Tibial nerve (tissue), 4 donors: ENCODE results near the gene CDH8. TPM values are rescaled to one million over a fixed set of nuclear protein-coding genes. Genes with fewer than 3 reads are reported as not detected.
"Not testable (repeated sequence)": the region's sequence is repeated elsewhere in the genome, so short reads cannot be mapped to it uniquely, and the experiment has no call there.

ENCODE experiments used
- DNase-seq, 2 donors: peaks; one replicate each; pipeline ENCODE4 v3.0.0-alpha.2; 2019; ENCODE audit warnings: low spot score in 2 of 2
- H3K27ac ChIP-seq, 4 donors: fragments of 200-600 bp; sonication (generic) in 3 of 4; one replicate each; pipeline ENCODE4 v1.5.1; 2017 to 2019; ENCODE audit warnings: mild to moderate bottlenecking in 1 of 4
- H3K27me3 ChIP-seq, 2 donors: fragments of 200-600 bp; sonication (generic) in 1 of 2; one replicate each; pipeline versions ENCODE4 v1.5.1 to v1.6.0; 2017 to 2019
- H3K36me3 ChIP-seq, 3 donors: fragments of 200-600 bp; sonication (generic); one replicate each; pipeline ENCODE4 v1.5.1; 2018 to 2019
- H3K4me1 ChIP-seq, 4 donors: fragments of 200-600 bp; sonication (generic) in 3 of 4; one replicate each; pipeline ENCODE4 v1.5.1; 2017 to 2019
- H3K4me3 ChIP-seq, 4 donors: fragments of 200-600 bp; sonication (generic) in 3 of 4; one replicate each; pipeline ENCODE4 v1.5.1; 2017 to 2019; ENCODE audit warnings: mild to moderate bottlenecking in 1 of 4, moderate library complexity in 1 of 4
- H3K9me3 ChIP-seq, 4 donors: fragments of 200-600 bp; sonication (generic) in 3 of 4; one replicate each; pipeline ENCODE4 v1.5.1; 2017 to 2019
- EP300 ChIP-seq, 2 donors: sonication (generic); formaldehyde crosslinking; IDR thresholded peaks; one replicate each; pipeline ENCODE4 v1.6.1; 2017; ENCODE audit warnings: antibody characterized with exemption in 2 of 2, mild to moderate bottlenecking in 1 of 2
- POLR2A ChIP-seq, 2 donors: fragments of 450-650 bp; IDR thresholded peaks; one replicate each; pipeline ENCODE4 v1.6.1; 2017; ENCODE audit warnings: antibody characterized with exemption in 2 of 2, mild to moderate bottlenecking in 2 of 2, moderate library complexity in 2 of 2
- WGBS, 2 donors: methylation state at CpG; one replicate each; pipeline ENCODE4 v1.1.5; 2018; 5-methylcytosine and 5-hydroxymethylcytosine counted together
- total RNA-seq, 4 donors: library from RNA; depleted of rRNA; stranded (reverse); fragments of >200 nt; gene quantifications; one replicate each; pipeline ENCODE4 v1.1.0, GENCODE V29; 2016
- TF ChIP-seq, protein P1 (sequence below), 5 experiments: fragments of 200-600 bp in 3 of 5; fragments of 450-650 bp in 2 of 5; sonication (generic) in 3 of 5; IDR thresholded peaks; one replicate each; pipeline ENCODE4 v1.5.1; 2016 to 2019; ENCODE audit warnings: antibody characterized with exemption in 5 of 5, mild to moderate bottlenecking in 3 of 5, moderate library complexity in 2 of 5

Gene CDH8
- total RNA-seq, 4 donors from 2014 or later, result 0.22 TPM; not detected in 3

DNA sequence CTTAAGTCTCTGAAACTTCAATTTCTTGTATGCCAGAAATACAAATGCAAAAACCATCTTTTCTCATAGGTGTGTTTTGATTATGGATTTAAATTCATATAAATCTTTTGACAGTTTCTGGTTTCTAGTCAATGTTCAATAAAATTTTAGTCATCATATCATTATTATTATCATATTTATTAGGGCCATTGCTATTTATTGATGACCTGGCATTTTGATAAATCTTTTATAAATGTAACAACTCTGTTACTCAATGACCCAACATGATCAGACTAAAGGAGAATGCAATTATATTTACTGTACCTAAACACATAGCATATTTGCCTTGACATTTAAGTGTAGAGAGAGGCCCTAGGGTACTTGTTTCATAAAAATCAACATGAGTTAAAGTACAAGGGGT, 320.8 kb downstream of the CDH8 start:
- Histone ChIP-seq H3K27me3 (no peaks in the 10 kb centered on the region), H3K27ac (no peak overlapping the region)

GRCh38 chr16:61713787-61714186, 322.5 kb downstream of the CDH8 start:
- no peaks in the 10 kb centered on the region for H3K9me3 ChIP-seq
- no peaks in the 10 kb centered on the region for H3K36me3 ChIP-seq
- H3K4me3 ChIP-seq, result no peak overlapping the region
- no peak for TF ChIP-seq POLR2A (IDR thresholded peaks at IDR 0.05)
- no peak for TF ChIP-seq EP300 (IDR thresholded peaks at IDR 0.05)
- TF ChIP-seq, protein P1, sequence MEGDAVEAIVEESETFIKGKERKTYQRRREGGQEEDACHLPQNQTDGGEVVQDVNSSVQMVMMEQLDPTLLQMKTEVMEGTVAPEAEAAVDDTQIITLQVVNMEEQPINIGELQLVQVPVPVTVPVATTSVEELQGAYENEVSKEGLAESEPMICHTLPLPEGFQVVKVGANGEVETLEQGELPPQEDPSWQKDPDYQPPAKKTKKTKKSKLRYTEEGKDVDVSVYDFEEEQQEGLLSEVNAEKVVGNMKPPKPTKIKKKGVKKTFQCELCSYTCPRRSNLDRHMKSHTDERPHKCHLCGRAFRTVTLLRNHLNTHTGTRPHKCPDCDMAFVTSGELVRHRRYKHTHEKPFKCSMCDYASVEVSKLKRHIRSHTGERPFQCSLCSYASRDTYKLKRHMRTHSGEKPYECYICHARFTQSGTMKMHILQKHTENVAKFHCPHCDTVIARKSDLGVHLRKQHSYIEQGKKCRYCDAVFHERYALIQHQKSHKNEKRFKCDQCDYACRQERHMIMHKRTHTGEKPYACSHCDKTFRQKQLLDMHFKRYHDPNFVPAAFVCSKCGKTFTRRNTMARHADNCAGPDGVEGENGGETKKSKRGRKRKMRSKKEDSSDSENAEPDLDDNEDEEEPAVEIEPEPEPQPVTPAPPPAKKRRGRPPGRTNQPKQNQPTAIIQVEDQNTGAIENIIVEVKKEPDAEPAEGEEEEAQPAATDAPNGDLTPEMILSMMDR (IDR thresholded peaks at IDR 0.05), result no peak
- no peak for DNase-seq
- WGBS, 2 donors, result 80 to 86% methylated on average over 5 of the region's 5 CpGs
- no peak overlapping the region for H3K27ac ChIP-seq
- no peaks in the 10 kb centered on the region for H3K27me3 ChIP-seq
- H3K4me1 ChIP-seq, result no peaks in the 10 kb centered on the region

More for the DNA sequence above, 320.8 kb downstream of the CDH8 start:
- H3K36me3 ChIP-seq, result no peaks in the 10 kb centered on the region
- TF ChIP-seq, protein P1 (IDR thresholded peaks at IDR 0.05), result no peak
- TF ChIP-seq POLR2A (IDR thresholded peaks at IDR 0.05) (no peak), EP300 (IDR thresholded peaks at IDR 0.05) (no peak)
- no peaks in the 10 kb centered on the region for H3K4me1 ChIP-seq
- DNase-seq, result no peak
- H3K9me3 ChIP-seq, result no peaks in the 10 kb centered on the region
- no peak overlapping the region for H3K4me3 ChIP-seq

DNA sequence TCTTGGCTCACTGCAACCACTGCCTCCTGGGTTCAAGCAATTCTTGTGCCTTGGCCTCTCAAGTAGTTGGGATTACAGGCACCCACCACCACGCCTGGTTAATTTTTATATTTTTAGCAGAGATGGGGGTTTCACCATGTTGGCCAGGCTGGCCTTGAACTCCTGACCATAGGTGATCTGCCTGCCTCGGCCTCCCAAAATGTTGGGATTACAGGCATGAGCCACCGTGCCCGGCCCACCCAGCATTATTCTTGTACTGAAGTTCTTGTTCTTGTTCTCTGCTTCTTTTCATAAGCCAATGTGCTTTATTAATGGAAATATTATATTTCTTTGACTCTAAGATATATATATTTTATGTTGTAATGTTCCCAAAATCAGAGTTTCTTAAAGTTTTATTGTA, 336.6 kb downstream of the CDH8 start:
- DNase-seq, H3K4me3 ChIP-seq, H3K27me3 ChIP-seq, H3K36me3 ChIP-seq, H3K9me3 ChIP-seq, H3K27ac ChIP-seq, H3K4me1 ChIP-seq: not testable (repeated sequence)
- whole genome bisulfite sequencing, 2 donors, result 94 to 96% methylated on average over 4 of the region's 4 CpGs

DNA sequence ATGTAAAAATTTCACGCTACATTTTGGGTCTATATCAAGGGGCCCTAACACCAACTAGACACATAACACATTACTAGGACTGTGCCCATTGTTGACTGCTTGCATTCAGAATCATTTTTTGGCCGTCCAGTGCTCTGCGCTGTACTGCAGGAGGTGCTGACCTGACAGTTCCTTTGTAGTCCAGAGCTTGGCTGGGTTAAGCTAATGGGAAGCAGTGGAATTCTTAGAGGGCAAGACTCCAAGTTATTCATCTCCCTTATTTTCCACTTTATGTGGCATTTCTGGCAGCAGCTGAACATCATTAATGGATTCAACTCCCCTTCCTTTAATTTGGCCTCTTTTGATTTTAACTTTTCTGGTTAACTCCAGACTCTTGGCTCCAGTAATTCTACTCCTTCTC, 351.7 kb downstream of the CDH8 start:
- H3K27ac ChIP-seq, result no peak overlapping the region
- no peaks in the 10 kb centered on the region for H3K36me3 ChIP-seq
- H3K9me3 ChIP-seq, result no peaks in the 10 kb centered on the region
- no peak for TF ChIP-seq EP300 (IDR thresholded peaks at IDR 0.05)
- TF ChIP-seq, protein P1 (IDR thresholded peaks at IDR 0.05), result no peak
- TF ChIP-seq POLR2A (IDR thresholded peaks at IDR 0.05), result no peak
- H3K4me3 ChIP-seq, result no peak overlapping the region
- H3K27me3 ChIP-seq, result no peaks in the 10 kb centered on the region
- 34 to 36% methylated on average over 3 of the region's 3 CpGs for WGBS, 2 donors
- H3K4me1 ChIP-seq, result no peaks in the 10 kb centered on the region
- no peak for DNase-seq

DNA sequence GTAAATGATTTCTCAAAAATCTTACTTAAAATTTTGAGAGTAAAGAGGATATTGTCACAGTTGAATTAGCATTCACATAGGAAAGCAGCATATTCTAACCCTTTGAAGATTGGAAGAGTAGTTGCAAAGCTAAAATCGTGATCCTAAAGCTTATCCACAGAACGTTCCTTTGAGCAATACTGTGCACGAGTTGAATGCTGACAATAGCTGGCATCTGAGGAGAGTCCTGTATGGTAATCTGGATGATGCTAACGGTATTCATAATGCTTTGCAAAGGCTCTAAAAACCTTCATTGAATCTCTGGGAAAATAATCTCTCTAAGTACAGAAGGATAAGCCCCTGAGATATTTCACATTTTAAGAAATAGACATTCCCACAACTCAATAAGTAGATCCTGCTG, 354.6 kb downstream of the CDH8 start:
- H3K4me3 ChIP-seq, result no peak overlapping the region
- no peak for DNase-seq
- H3K27me3 ChIP-seq, result no peaks in the 10 kb centered on the region
- H3K9me3 ChIP-seq, result no peaks in the 10 kb centered on the region
- 61 to 71% methylated on average over 4 of the region's 4 CpGs for WGBS, 2 donors
- TF ChIP-seq POLR2A (IDR thresholded peaks at IDR 0.05), result no peak
- TF ChIP-seq, protein P1 (IDR thresholded peaks at IDR 0.05), result no peak
- no peak for TF ChIP-seq EP300 (IDR thresholded peaks at IDR 0.05)
- no peak overlapping the region for H3K27ac ChIP-seq
- H3K36me3 ChIP-seq, result no peaks in the 10 kb centered on the region
- H3K4me1 ChIP-seq, result no peaks in the 10 kb centered on the region

DNA sequence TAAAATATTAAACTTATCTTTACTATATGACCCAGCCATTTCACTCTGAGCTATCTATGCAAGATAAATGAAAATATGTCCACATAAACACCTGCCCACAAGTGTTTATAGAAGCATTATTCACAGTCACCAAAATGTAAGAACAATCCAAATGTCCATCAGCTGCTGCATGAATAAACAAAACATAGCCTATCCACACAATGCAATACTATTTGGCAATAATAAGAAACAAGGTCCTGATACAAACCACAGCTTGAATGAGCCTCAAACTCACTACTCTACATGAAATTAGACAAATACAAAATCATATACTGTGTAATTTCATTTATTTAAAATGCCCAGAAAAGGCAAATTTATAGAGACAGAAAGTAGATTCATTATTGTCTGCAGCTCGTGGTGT, 355.1 kb downstream of the CDH8 start:
- TF ChIP-seq EP300 (IDR thresholded peaks at IDR 0.05) (no peak), POLR2A (IDR thresholded peaks at IDR 0.05) (no peak)
- TF ChIP-seq, protein P1 (IDR thresholded peaks at IDR 0.05), result no peak
- WGBS, 2 donors, result 54 to 61% methylated on average over 1 of the region's 1 CpG
- Histone ChIP-seq H3K27ac (no peak overlapping the region), H3K4me1 (no peaks in the 10 kb centered on the region), H3K9me3 (no peaks in the 10 kb centered on the region), H3K4me3 (no peak overlapping the region), H3K36me3 (no peaks in the 10 kb centered on the region), H3K27me3 (no peaks in the 10 kb centered on the region)
- DNase-seq, result no peak
